ENCODE measurements around the gene NR2F1. TPM values are rescaled to one million over a fixed set of nuclear protein-coding genes. Genes with fewer than 3 reads are reported as not detected.

Gene NR2F1
- total RNA-seq: 55.4 and 99.6 TPM in 2 replicates

DNA sequence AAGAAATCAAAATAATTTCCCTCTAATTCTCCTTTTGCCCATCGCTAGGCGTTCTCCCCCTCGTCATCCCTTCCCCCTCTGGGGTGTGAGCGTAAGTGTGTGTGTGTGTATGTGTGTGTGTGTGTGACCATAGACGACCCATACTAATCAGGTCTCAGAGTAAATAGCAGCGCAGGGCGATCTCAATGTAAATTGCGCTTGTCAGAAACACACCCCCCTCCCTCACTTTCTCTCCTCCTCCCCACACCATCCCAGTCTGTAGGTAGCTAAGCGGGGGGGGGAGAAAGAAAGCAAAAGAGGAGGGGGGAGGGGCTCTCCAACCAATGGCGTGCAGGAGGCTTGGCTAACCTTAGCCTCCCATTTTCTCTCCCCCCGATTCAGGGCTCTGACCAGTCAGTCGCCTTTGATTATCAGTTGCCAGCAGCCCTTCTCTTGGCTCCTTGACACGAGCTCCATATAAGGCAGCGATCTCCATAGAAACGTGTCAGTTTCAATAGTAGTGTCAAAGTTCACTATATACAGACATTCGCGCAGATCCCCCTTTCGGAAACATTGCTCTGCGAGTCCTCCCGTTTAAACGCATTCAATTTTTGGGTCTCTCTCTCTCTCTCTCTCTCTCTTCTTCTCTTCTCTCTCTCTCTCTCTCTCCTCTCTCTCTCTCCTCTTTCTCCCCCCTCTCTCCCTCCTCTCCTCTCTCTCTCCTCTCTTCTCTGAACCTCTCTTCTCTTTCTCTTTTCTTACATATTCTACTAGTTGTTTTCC, at the start of gene NR2F1:
Gene NR2F1, plus strand, starts transcription at position 546 of the 762 bp plus-strand sequence. CDS start 1,802 bp downstream, outside the sequence.

DNA sequence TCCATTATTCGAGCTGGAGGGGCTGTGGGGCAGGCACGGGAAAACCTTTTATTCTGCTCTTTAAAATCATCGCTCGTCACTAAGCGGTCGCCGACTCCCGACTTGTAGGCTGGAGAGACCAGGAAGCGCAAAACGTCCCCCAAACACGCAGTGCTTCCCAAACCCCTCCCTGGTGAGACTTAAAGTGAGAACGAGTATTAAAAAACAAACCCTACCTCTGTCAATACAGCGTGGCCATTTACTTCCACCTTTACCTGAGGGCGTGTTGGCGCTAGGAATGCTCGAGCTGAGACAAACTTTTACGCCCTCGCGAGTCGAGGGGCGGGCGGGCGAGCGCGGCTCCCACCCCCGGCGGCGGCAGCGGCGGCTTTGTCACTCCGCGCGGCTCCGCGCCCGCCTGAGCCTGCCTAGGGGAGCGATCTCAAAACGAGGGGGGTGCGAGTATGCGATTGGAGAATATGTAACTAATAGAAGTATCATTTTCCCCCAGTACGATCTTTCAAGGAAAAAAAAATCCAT, 2.0 kb upstream of the NR2F1 start, which contains the start of gene NR2F1-AS1:
Gene NR2F1-AS1, minus strand, starts transcription at position 293 of the 519 bp plus-strand sequence.

Other genes starting within 250 kb of the NR2F1 start
- gene NR2F1-AS1, start 2.0 kb upstream of the NR2F1 start, total RNA-seq: 22.1 and 31.4 TPM in 2 replicates
- 0.99 and 1.9 TPM in 2 replicates for gene POU5F2, start 158.4 kb downstream of the NR2F1 start, total RNA-seq